Ascending aorta (tissue), 2 donors: ENCODE measurements around the gene SAMD14. TPM values are rescaled to one million over a fixed set of nuclear protein-coding genes. Genes with fewer than 3 reads are reported as not detected.
A peak's percentile ranks its signal among the peaks of the same experiment; 100 is the strongest.

Experiments used
- DNase-seq, 2 donors: peaks; one replicate each; pipeline ENCODE4 v3.0.0-alpha.2; 2019; ENCODE audit warnings: low spot score in 2 of 2
- H3K27ac ChIP-seq, 2 donors: fragments of 200-600 bp; sonication (generic); one replicate each; pipeline ENCODE4 v1.5.1; 2016 to 2017; ENCODE audit warnings: mild to moderate bottlenecking in 1 of 2
- H3K27me3 ChIP-seq: fragments of 200-600 bp; sonication (generic); one replicate; pipeline ENCODE4 v1.5.1; 2017
- H3K36me3 ChIP-seq, 2 donors: fragments of 200-600 bp; sonication (generic); one replicate each; pipeline ENCODE4 v1.5.1; 2016
- H3K4me1 ChIP-seq, 2 donors: fragments of 200-600 bp; sonication (generic); one replicate each; pipeline ENCODE4 v1.5.1; 2016 to 2017; ENCODE audit warnings: mild to moderate bottlenecking in 1 of 2
- H3K4me3 ChIP-seq, 2 donors: fragments of 200-600 bp; sonication (generic); one replicate each; pipeline ENCODE4 v1.5.1; 2016 to 2017; ENCODE audit warnings: mild to moderate bottlenecking in 1 of 2
- H3K9me3 ChIP-seq, 2 donors: fragments of 200-600 bp; sonication (generic); one replicate each; pipeline ENCODE4 v1.5.1; 2016
- CTCF ChIP-seq, 3 experiments: fragments of 200-600 bp in 2 of 3; fragments of 450-650 bp in 1 of 3; sonication (generic) in 2 of 3; IDR thresholded peaks; one replicate each; pipeline ENCODE4 v1.5.1; 2016 to 2019; ENCODE audit warnings: antibody characterized with exemption in 3 of 3, mild to moderate bottlenecking in 1 of 3, moderate library complexity in 1 of 3
- intact Hi-C: fragments of 100-400 bp; cut with DNase I; formaldehyde crosslinking; loops from one replicate; pipeline ENCODE4 v1.15.1; 2023
- total RNA-seq: library from RNA; depleted of rRNA; stranded (reverse); fragments of >200 nt; gene quantifications from one replicate; pipeline ENCODE4 v1.1.0, GENCODE V29; 2016

The SAMD14 gene
- total RNA-seq, 1 donor from 2014 or later, result 3.2 TPM

DNA sequence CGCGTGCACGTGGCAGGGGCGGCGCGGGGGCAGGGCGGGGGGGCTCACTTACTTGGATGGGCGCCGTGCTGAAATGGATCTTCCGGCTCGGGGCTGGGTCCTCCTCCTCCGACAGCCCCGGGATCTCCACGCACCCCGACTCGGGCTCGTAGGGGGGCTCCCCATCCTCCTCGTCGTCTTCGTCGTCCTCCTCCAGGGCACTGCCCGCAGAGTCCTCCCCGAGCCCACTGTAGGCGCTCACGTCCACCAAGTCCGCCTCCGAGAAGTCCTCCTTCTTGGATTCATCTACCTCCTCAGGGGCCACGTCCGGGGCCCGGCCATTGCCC lies 19.1 kb upstream of the SAMD14 start:
- intact Hi-C loops, result loop anchor here (5.0 kb wide), 3 partner anchors 37 to 52 kb away; partner anchors contain the start of gene PDK2
- no peaks in the 10 kb centered on the region for H3K27me3 ChIP-seq
- no peak for TF ChIP-seq CTCF (IDR thresholded peaks at IDR 0.05)
- H3K36me3 ChIP-seq, result peaks cover 13 to 15% of the 10 kb centered on the region in 2 donors
- H3K27ac ChIP-seq, result peak overlapping the region; percentile 89 to 93
- DNase-seq, result peak in 1 of 2 donors; percentile 82
- peaks cover 28 to 49% of the 10 kb centered on the region in 2 donors for H3K4me1 ChIP-seq
- H3K9me3 ChIP-seq, result no peaks in the 10 kb centered on the region
- peak overlapping the region; percentile 73 to 76 for H3K4me3 ChIP-seq

GRCh38 chr17:50148226-50149090 lies 18.5 kb upstream of the SAMD14 start:
- H3K27ac ChIP-seq, result peak overlapping the region; percentile 89 to 93
- peak; percentile 52 to 75 for DNase-seq
- H3K9me3 ChIP-seq, result no peaks in the 10 kb centered on the region
- peak overlapping the region; percentile 73 to 76 for H3K4me3 ChIP-seq
- intact Hi-C loops, result loop anchor here (5.0 kb wide), 3 partner anchors 36 to 51 kb away; partner anchors contain the start of gene PDK2
- H3K36me3 ChIP-seq, result peaks cover 19 to 21% of the 10 kb centered on the region in 2 donors
- peak in 2 of 3 experiments; percentile 9 to 28 for TF ChIP-seq CTCF (IDR thresholded peaks at IDR 0.05)
- no peaks in the 10 kb centered on the region for H3K27me3 ChIP-seq
- H3K4me1 ChIP-seq, result peaks cover 27 to 43% of the 10 kb centered on the region in 2 donors

GRCh38 chr17:50147841-50148225 lies 17.9 kb upstream of the SAMD14 start:
- intact Hi-C loops, result loop anchor here (5.0 kb wide), 3 partner anchors 36 to 51 kb away; partner anchors contain the start of gene PDK2

DNA sequence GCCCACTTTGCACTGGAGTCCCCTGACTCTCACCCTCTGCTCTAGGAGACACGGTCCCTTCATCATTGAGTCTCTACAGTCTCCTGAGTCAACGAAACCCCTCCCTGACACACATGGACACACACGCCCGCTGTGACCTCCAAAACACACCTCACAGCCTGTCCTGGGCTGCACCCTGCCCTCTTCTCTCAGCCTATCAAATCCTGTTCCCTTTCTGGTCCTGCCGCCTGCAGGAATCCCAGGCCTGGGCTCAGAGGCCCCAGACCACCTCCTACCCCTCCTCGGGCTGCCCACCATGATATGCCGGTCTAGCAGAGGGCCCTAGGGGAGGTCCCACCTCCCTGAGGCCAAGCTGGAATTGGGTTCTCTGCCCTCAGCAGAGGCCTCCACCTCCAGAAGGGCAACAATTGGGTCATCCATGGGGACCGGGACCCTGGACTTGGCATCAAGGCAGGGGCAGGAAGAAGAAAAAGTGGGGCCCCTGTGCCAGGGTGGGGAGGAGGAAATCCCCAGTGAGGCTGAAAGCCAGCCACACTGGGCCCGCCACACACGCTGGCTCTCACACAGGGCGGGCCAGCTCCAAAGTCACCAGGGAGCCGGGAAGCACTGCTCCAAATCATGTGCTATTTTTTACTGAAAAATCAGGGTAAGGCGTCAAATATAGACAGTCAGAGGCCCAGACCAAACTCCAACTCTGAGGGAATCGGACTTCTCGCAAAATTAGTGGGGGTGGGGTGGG lies 17.1 kb upstream of the SAMD14 start:
- Histone ChIP-seq H3K36me3 (peaks cover 33% of the 10 kb centered on the region in 2 donors), H3K27me3 (no peaks in the 10 kb centered on the region), H3K4me3 (peak overlapping the region; percentile 73 to 76), H3K9me3 (no peaks in the 10 kb centered on the region), H3K27ac (peak overlapping the region; percentile 89 to 93), H3K4me1 (peaks cover 21 to 30% of the 10 kb centered on the region in 2 donors)
- no peak for TF ChIP-seq CTCF (IDR thresholded peaks at IDR 0.05)
- peak in 1 of 2 donors; percentile 75 for DNase-seq
- intact Hi-C loops, result loop anchor here (5.0 kb wide), 3 partner anchors 35 to 50 kb away; partner anchors contain the start of gene PDK2

More at GRCh38 chr17:50147841-50148225, 17.9 kb upstream of the SAMD14 start:
- no peak for TF ChIP-seq CTCF (IDR thresholded peaks at IDR 0.05)
- H3K4me1 ChIP-seq, result peaks cover 27 to 38% of the 10 kb centered on the region in 2 donors
- no peaks in the 10 kb centered on the region for H3K9me3 ChIP-seq
- peak in 1 of 2 donors; percentile 78 for DNase-seq
- H3K27me3 ChIP-seq, result no peaks in the 10 kb centered on the region
- H3K27ac ChIP-seq, result peak overlapping the region; percentile 89 to 93
- peaks cover 25 to 27% of the 10 kb centered on the region in 2 donors for H3K36me3 ChIP-seq
- H3K4me3 ChIP-seq, result peak overlapping the region; percentile 73 to 76

- H3K27ac ChIP-seq, result peak overlapping the region; percentile 89 to 93
- no peak for DNase-seq
- no peak for TF ChIP-seq CTCF (IDR thresholded peaks at IDR 0.05)
- H3K27me3 ChIP-seq, result no peaks in the 10 kb centered on the region
- H3K4me1 ChIP-seq, result peaks cover 21 to 30% of the 10 kb centered on the region in 2 donors
- H3K9me3 ChIP-seq, result no peaks in the 10 kb centered on the region
- peak overlapping the region; percentile 73 to 76 for H3K4me3 ChIP-seq
- peaks cover 40% of the 10 kb centered on the region in 2 donors for H3K36me3 ChIP-seq
- intact Hi-C loops, result loop anchor here (5.0 kb wide), 3 partner anchors 34 to 51 kb away; partner anchors contain the start of gene PDK2
These were observed 16.4 kb upstream of the SAMD14 start for GRCh38 chr17:50146230-50146926.
